ENCODE data around the gene PTPRU. TPM values are rescaled to one million over a fixed set of nuclear protein-coding genes. Genes with fewer than 3 reads are reported as not detected.
A peak's percentile ranks its signal among the peaks of the same experiment; 100 is the strongest.

The PTPRU gene
- polyA plus RNA-seq, 1 experiment: 7.8 TPM

DNA sequence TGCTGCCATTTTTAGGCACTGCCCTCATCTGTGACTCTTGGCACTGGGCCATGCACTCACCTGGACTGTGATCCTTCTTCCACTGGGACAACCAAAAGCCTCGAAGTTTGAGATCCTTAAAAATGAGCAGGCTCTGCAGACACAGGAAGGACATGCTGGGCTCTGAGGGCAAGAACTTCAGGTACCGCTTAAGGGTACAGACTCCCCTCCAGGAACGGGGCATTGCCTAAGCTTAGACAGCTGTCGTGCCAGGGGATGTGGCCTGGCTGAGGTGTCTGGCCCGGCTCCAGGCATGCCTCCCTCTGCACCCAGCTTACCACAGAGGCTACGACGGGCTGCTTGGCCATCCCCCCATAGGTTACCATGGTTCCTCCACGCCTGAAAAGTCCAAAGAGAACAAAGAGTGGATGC is 40.4 kb upstream of the PTPRU start:
- ChIA-PET CTCF (interaction anchor here (1.9 to 3.7 kb wide), 4 partner anchors 14 to 318 kb away, joined by 4 to 42 read pairs (median 22); partner anchors contain the start of gene SRSF4), POLR2A (interaction anchor here (0.6 to 1.5 kb wide), 3 partner anchors 19 to 547 kb away, joined by 3 to 6 read pairs (median 4); partner anchors contain the start of gene RNU11)
- TF ChIP-seq, protein P1, sequence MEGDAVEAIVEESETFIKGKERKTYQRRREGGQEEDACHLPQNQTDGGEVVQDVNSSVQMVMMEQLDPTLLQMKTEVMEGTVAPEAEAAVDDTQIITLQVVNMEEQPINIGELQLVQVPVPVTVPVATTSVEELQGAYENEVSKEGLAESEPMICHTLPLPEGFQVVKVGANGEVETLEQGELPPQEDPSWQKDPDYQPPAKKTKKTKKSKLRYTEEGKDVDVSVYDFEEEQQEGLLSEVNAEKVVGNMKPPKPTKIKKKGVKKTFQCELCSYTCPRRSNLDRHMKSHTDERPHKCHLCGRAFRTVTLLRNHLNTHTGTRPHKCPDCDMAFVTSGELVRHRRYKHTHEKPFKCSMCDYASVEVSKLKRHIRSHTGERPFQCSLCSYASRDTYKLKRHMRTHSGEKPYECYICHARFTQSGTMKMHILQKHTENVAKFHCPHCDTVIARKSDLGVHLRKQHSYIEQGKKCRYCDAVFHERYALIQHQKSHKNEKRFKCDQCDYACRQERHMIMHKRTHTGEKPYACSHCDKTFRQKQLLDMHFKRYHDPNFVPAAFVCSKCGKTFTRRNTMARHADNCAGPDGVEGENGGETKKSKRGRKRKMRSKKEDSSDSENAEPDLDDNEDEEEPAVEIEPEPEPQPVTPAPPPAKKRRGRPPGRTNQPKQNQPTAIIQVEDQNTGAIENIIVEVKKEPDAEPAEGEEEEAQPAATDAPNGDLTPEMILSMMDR (IDR thresholded peaks at IDR 0.05; ENCODE audit: low read depth, low read length): no peak
- H3K9me3 ChIP-seq (ENCODE audit: control insufficient read depth, insufficient read depth, low read length): no peaks in the 10 kb centered on the region
- no peak overlapping the region for H3K4me3 ChIP-seq (ENCODE audit: low read depth, low read length)
- no peaks in the 10 kb centered on the region for H3K27me3 ChIP-seq (ENCODE audit: control insufficient read depth, insufficient read depth, low read length)
- DNase-seq (ENCODE audit: low read depth, low spot score): no peak
- H3K27ac ChIP-seq (ENCODE audit: low read depth, low read length): peak overlapping the region; percentile 94

DNA sequence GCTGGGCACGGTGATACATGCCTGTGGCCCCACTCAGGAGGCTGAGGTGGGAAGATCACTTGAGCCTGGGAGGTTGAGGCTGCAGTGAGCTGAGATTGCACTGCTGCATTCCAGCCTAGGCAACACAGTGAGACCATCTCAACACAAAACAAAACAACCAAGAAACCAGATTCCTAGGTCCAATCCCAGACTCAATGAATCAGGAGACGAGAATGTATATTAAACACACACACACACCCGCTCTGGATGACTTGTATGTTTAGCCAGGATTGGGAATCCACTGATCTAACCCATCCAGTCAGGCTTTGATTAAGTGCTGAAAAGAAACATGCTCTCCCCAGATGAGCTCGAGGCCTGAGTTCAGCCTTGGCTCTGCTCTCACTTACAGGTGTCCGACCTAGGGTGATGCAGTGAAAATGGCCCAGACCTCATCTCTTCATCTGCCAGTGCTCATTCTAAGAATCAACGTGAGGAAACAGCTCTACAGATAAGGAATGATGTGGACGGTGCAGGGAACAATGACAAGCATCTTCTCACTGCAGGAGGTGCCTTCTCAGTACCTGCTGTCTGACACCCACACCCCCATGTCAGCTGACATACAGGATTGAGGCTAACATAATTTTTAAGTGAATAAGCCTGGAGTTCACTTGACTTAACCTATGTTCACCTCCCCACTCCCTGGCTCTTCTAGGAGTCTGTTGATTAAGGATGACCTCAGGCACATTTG is 39.3 kb upstream of the PTPRU start:
- POLR2A ChIA-PET: interaction anchor here (0.7 to 1.9 kb wide), 5 partner anchors 11 to 548 kb away, joined by 3 to 37 read pairs (median 4); partner anchors contain the start of genes RNU11 and SRSF4
- TF ChIP-seq, protein P1 (IDR thresholded peaks at IDR 0.05; ENCODE audit: low read depth, low read length): no peak
- DNase-seq (ENCODE audit: low read depth, low spot score): peak; percentile 92
- Histone ChIP-seq H3K27me3 (ENCODE audit: control insufficient read depth, insufficient read depth, low read length) (no peaks in the 10 kb centered on the region), H3K27ac (ENCODE audit: low read depth, low read length) (peak overlapping the region; percentile 94), H3K9me3 (ENCODE audit: control insufficient read depth, insufficient read depth, low read length) (no peaks in the 10 kb centered on the region), H3K4me3 (ENCODE audit: low read depth, low read length) (no peak overlapping the region)
- CTCF ChIA-PET: interaction anchor here (0.7 to 3.7 kb wide), 16 partner anchors 9 to 557 kb away, joined by 3 to 42 read pairs (median 4); partner anchors contain the start of genes SRSF4 and TMEM200B

DNA sequence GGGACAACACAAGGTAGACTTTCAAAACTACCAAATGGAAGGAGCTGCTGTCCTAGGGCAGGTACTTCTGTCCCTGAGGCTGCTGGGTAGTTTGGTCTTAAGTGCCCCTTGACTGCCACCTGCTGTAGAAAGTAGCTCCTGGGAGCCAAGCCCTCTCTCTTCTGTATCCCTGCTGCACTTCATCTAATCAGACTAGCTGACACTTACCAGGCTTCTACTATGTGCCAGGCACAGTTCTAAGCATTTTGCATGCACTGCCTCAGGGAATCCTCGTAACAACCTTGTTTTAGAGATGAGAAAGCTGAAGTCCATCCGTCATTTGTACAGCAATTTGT is 38.8 kb upstream of the PTPRU start:
- Histone ChIP-seq H3K27me3 (ENCODE audit: control insufficient read depth, insufficient read depth, low read length) (no peaks in the 10 kb centered on the region), H3K4me3 (ENCODE audit: low read depth, low read length) (no peak overlapping the region), H3K27ac (ENCODE audit: low read depth, low read length) (peak overlapping the region; percentile 94), H3K9me3 (ENCODE audit: control insufficient read depth, insufficient read depth, low read length) (no peaks in the 10 kb centered on the region)
- DNase-seq (ENCODE audit: low read depth, low spot score): no peak
- TF ChIP-seq, protein P1 (IDR thresholded peaks at IDR 0.05; ENCODE audit: low read depth, low read length): peak; percentile 58
- ChIA-PET POLR2A (interaction anchor here (0.7 to 1.9 kb wide), 4 partner anchors 12 to 549 kb away, joined by 3 to 37 read pairs (median 4); partner anchors contain the start of genes RNU11 and SRSF4), CTCF (interaction anchor here (0.7 to 3.7 kb wide), 16 partner anchors 10 to 558 kb away, joined by 3 to 42 read pairs (median 4); partner anchors contain the start of genes SRSF4 and TMEM200B)

DNA sequence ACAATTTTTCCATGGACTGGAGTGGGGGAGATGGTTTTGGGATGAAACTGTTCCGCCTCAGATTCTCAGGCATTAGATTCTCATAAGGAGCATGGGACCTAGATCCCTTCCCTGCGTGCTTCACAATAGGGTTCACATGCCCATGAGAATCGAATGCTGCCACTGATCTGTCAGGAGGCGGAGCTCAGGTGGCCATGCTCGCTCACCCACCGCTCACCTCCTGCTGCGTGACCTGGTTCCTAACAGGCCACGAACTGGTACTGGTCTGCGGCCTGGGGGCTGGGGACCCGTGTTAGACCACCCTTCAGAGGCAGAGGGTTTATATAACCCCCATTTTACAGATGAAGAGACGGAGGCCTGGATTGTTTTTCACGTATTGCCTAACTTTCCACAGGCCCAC is 38.3 kb upstream of the PTPRU start:
- POLR2A ChIA-PET: interaction anchor here (1.9 kb wide), 1 partner anchor 16 kb away, joined by 37 read pairs; the partner anchor contains the start of gene SRSF4
- Histone ChIP-seq H3K27me3 (ENCODE audit: control insufficient read depth, insufficient read depth, low read length) (no peaks in the 10 kb centered on the region), H3K27ac (ENCODE audit: low read depth, low read length) (peak overlapping the region; percentile 21), H3K4me3 (ENCODE audit: low read depth, low read length) (no peak overlapping the region), H3K9me3 (ENCODE audit: control insufficient read depth, insufficient read depth, low read length) (no peaks in the 10 kb centered on the region)
- no peak for DNase-seq (ENCODE audit: low read depth, low spot score)
- CTCF ChIA-PET: interaction anchor here (0.8 to 3.7 kb wide), 13 partner anchors 10 to 321 kb away, joined by 3 to 42 read pairs (median 5); partner anchors contain the start of genes SRSF4 and TMEM200B
- TF ChIP-seq, protein P1 (IDR thresholded peaks at IDR 0.05; ENCODE audit: low read depth, low read length): no peak
